Measurements from ENCODE around the gene CUL3.

DNA sequence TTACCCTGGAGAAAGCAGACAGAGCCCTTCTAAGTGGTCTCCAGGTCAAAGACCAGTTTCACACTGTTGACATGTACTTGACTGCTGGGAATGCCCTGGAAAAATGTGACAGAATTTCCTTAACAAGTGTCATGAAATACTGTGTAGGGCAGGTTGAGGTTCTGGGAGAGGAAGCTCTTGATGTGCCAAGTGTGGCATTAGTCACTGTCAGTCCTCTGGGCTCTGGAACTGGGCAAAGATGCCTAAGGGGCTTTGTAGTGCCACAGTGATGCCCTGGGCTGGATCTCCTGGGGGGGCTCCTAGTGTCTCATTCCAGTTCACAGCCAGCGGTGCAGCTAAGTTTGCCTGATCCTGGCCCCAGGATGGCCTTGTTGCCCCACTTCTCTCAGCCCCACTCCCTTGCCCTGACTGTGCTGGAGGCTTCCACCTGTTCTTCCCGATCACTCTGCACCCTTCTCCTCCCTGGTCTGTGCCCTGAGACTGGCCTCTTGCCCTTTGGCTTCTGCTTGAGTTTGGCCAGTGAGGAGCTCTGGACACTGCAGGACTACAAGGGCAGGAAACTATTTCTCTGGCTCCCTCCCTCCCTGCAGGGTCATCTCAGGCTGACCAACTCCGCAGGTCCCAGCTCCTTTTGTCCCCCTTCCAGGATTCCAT lies 156.2 kb downstream of the CUL3 start:
- TF ChIP-seq POLR2AphosphoS5 (IDR thresholded peaks at IDR 0.05; ENCODE audit: low read depth, low read length) (no peak), TEAD4 (IDR thresholded peaks at IDR 0.05; ENCODE audit: low read depth, low read length) (no peak), SP2 (IDR thresholded peaks at IDR 0.05; ENCODE audit: low read length) (no peak), POLR2A (IDR thresholded peaks at IDR 0.05; ENCODE audit: control extremely low read depth in 1 of 2, low read depth in 2 of 2, low read length in 2 of 2) (no peak), SP4 (IDR thresholded peaks at IDR 0.05; ENCODE audit: low read length) (no peak)
- TF ChIP-seq, protein P1, sequence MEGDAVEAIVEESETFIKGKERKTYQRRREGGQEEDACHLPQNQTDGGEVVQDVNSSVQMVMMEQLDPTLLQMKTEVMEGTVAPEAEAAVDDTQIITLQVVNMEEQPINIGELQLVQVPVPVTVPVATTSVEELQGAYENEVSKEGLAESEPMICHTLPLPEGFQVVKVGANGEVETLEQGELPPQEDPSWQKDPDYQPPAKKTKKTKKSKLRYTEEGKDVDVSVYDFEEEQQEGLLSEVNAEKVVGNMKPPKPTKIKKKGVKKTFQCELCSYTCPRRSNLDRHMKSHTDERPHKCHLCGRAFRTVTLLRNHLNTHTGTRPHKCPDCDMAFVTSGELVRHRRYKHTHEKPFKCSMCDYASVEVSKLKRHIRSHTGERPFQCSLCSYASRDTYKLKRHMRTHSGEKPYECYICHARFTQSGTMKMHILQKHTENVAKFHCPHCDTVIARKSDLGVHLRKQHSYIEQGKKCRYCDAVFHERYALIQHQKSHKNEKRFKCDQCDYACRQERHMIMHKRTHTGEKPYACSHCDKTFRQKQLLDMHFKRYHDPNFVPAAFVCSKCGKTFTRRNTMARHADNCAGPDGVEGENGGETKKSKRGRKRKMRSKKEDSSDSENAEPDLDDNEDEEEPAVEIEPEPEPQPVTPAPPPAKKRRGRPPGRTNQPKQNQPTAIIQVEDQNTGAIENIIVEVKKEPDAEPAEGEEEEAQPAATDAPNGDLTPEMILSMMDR (IDR thresholded peaks at IDR 0.05; ENCODE audit: control extremely low read depth in 1 of 3, insufficient read depth in 1 of 3, low read depth in 1 of 3, low read length in 3 of 3) = no peak

Data from H1 (cell line).